DND-41 (cell line): ENCODE data around the gene HPGDS.

ENCODE experiments used
- ATAC-seq: fragments of 200-7000 bp; cut with Tn5 transposase; 3 replicates; pipeline ENCODE4 v1.9.1; 2021; ENCODE audit warnings: low read depth; ENCODE audit not compliant: insufficient read depth
- DNase-seq: peaks from one replicate; pipeline ENCODE4 v3.0.0-alpha.2; 2020
- H2AFZ ChIP-seq: 2 replicates; pipeline ENCODE4 v1.6.0; 2012; ENCODE audit warnings: low read depth, low read length
- H3K27ac ChIP-seq: 2 replicates; pipeline ENCODE4 v1.5.1; 2012; ENCODE audit warnings: low read length, inconsistent platforms
- H3K27me3 ChIP-seq: fragments of 200-600 bp; sonication (generic); 2 replicates; pipeline ENCODE4 v1.6.0; 2012; ENCODE audit warnings: low read length, mild to moderate bottlenecking, inconsistent platforms; ENCODE audit not compliant: insufficient read depth, poor library complexity
- H3K36me3 ChIP-seq: 2 replicates; pipeline ENCODE4 v1.5.1; 2012; ENCODE audit warnings: low read length, inconsistent platforms; ENCODE audit not compliant: insufficient read depth
- H3K4me1 ChIP-seq: 2 replicates; pipeline ENCODE4 v1.5.1; 2012; ENCODE audit warnings: mild to moderate bottlenecking, low read length; ENCODE audit not compliant: insufficient read depth
- H3K4me2 ChIP-seq: 2 replicates; pipeline ENCODE4 v1.6.0; 2012; ENCODE audit warnings: mild to moderate bottlenecking, moderate library complexity, low read length, inconsistent platforms; ENCODE audit not compliant: insufficient read depth
- H3K4me3 ChIP-seq, 2 experiments: fragments of 200-600 bp in 1 of 2; shearing (Covaris generic) in 1 of 2; 2 replicates each; pipeline ENCODE4 v1.5.1; 2012 to 2016; ENCODE audit warnings: inconsistent platforms in 2 of 2, low read length in 2 of 2, mild to moderate bottlenecking in 2 of 2, low read depth in 1 of 2, moderate library complexity in 1 of 2
- H3K79me2 ChIP-seq: 2 replicates; pipeline ENCODE4 v1.6.0; 2012; ENCODE audit warnings: low read length, inconsistent platforms; ENCODE audit not compliant: insufficient read depth
- H3K9ac ChIP-seq: 2 replicates; pipeline ENCODE4 v1.6.0; 2012; ENCODE audit warnings: low read depth, mild to moderate bottlenecking, inconsistent platforms, low read length, moderate library complexity
- H3K9me3 ChIP-seq: 2 replicates; pipeline ENCODE4 v1.5.1; 2012; ENCODE audit warnings: low read length, moderate library complexity, mild to moderate bottlenecking, inconsistent platforms; ENCODE audit not compliant: insufficient read depth, severe bottlenecking
- H4K20me1 ChIP-seq: 2 replicates; pipeline ENCODE4 v1.6.0; 2012; ENCODE audit warnings: low read length; ENCODE audit not compliant: insufficient read depth
- CTCF ChIP-seq: IDR thresholded peaks from 2 replicates; pipeline ENCODE4 v1.5.1; 2012; ENCODE audit warnings: borderline replicate concordance, low read length, moderate library complexity, mild to moderate bottlenecking; ENCODE audit not compliant: poor library complexity, severe bottlenecking; ENCODE audit errors: extremely low read depth
- EZH2 ChIP-seq: IDR thresholded peaks from 3 replicates; pipeline ENCODE4 v1.6.1; 2012; ENCODE audit warnings: borderline replicate concordance, low read depth, mild to moderate bottlenecking, moderate library complexity, low read length, inconsistent platforms; ENCODE audit not compliant: severe bottlenecking

HPGDS gene

DNA sequence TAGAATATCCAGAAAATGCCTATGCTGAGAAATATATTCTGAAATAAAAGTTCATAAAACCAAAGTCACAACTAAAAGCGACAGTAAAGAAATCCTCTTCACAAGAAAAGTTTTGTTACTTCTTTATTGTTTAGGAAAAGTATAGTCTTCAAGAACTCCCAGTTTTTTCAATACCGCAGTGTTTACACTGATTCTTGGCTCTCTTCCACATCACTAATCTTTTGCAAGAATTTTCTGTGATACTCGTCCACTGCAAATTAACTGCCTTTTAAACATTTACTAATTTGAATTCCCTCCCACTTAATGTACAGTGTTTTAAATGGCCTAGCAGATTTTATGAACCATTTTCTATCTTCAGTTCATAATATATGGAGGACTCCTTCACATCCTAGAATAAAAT lies 65.1 kb downstream of the HPGDS start:
- Histone ChIP-seq H3K9ac (no peak overlapping the region), H3K27me3 (no peaks in the 10 kb centered on the region), H3K36me3 (peaks cover 81% of the 10 kb centered on the region), H3K27ac (no peak overlapping the region), H3K4me1 (no peaks in the 10 kb centered on the region), H4K20me1 (no peaks in the 10 kb centered on the region), H2AFZ (no peak overlapping the region), H3K4me3 (no peak overlapping the region), H3K4me2 (no peak overlapping the region), H3K79me2 (no peaks in the 10 kb centered on the region), H3K9me3 (no peaks in the 10 kb centered on the region)
- no peak for DNase-seq
- no peak for ATAC-seq
- TF ChIP-seq EZH2: no peak
- no peak for TF ChIP-seq CTCF

DNA sequence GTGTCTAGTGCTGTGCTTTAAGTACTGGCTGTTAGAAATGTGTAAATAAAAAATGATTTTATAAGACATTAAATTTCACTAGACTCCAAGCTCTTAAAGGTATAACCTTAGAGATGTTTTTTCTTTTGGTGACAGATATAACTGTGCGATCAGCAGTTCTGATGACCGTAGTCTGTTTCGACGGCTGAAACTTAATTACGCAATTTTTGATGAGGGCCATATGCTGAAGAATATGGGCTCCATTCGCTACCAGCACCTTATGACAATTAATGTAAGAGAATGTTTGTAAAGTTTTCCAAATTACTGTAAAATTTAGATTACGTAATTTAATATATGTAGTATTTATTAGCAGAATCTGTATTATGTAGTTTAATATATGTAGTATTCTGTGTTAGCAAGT lies 66.4 kb downstream of the HPGDS start:
- H3K27ac ChIP-seq: no peak overlapping the region
- no peaks in the 10 kb centered on the region for H3K27me3 ChIP-seq
- H4K20me1 ChIP-seq: no peaks in the 10 kb centered on the region
- TF ChIP-seq CTCF (no peak), EZH2 (no peak)
- H3K9me3 ChIP-seq: no peaks in the 10 kb centered on the region
- H3K4me3 ChIP-seq: no peak overlapping the region
- ATAC-seq: no peak
- DNase-seq: no peak
- H3K9ac ChIP-seq: no peak overlapping the region
- no peak overlapping the region for H2AFZ ChIP-seq
- H3K79me2 ChIP-seq: no peaks in the 10 kb centered on the region
- H3K4me2 ChIP-seq: no peak overlapping the region
- H3K4me1 ChIP-seq: no peaks in the 10 kb centered on the region
- peaks cover 85% of the 10 kb centered on the region for H3K36me3 ChIP-seq

DNA sequence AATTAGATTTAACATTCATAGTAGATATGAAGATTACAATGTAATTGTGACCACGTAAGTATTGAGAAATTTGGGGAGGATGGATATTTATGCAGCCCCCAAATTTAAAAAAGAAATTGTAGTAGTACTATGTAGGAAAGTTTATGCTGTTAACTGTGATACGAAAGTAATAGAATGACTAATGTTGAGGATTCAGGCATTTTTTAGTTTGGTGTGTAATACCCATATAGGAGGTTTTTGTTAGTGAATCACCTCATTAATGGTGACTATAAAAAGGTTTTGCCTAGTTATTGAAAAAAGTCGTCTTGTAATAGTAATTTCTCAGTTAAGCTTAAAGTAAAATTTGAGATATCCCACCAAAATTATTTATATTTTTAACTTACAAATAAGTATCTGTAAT lies 67.7 kb downstream of the HPGDS start:
- Histone ChIP-seq H3K27ac (no peak overlapping the region), H3K4me1 (no peaks in the 10 kb centered on the region), H3K36me3 (peaks cover 85% of the 10 kb centered on the region), H4K20me1 (no peaks in the 10 kb centered on the region), H3K79me2 (no peaks in the 10 kb centered on the region), H3K4me3 (no peak overlapping the region), H3K4me2 (no peak overlapping the region), H3K9me3 (no peaks in the 10 kb centered on the region), H3K9ac (no peak overlapping the region), H3K27me3 (no peaks in the 10 kb centered on the region), H2AFZ (no peak overlapping the region)
- ATAC-seq: no peak
- DNase-seq: no peak
- TF ChIP-seq EZH2 (no peak), CTCF (no peak)

DNA sequence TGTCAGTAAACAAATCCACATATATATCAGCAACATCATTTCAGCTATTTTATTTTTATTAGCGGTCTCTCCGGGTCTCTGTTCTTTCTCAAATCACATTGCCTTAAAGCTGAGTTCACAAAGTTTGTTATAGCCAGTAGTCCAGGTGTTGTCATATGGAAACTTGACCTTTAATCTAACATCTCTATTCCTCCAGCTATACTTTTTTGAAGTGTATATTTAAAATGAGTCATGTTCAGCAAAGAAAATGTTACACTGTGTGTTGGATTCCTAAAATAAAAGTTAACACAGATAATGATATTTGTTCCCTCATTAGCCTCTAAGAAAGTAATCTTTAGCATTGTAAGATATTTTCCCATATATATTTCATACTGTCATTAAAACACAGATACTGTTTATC lies 71.4 kb downstream of the HPGDS start:
- no peak overlapping the region for H3K4me2 ChIP-seq
- peaks cover 62% of the 10 kb centered on the region for H3K36me3 ChIP-seq
- H3K9ac ChIP-seq: no peak overlapping the region
- no peaks in the 10 kb centered on the region for H4K20me1 ChIP-seq
- no peaks in the 10 kb centered on the region for H3K4me1 ChIP-seq
- ATAC-seq (no peak), DNase-seq (no peak)
- no peaks in the 10 kb centered on the region for H3K27me3 ChIP-seq
- no peak overlapping the region for H3K4me3 ChIP-seq
- no peak overlapping the region for H3K27ac ChIP-seq
- H2AFZ ChIP-seq: no peak overlapping the region
- no peaks in the 10 kb centered on the region for H3K79me2 ChIP-seq
- H3K9me3 ChIP-seq: no peaks in the 10 kb centered on the region
- TF ChIP-seq EZH2 (no peak), CTCF (no peak)
